Measurements from ENCODE around the gene ZNF587.
"Not testable (repeated sequence)": the region's sequence is repeated elsewhere in the genome, so short reads cannot be mapped to it uniquely, and the experiment has no call there.

DNA sequence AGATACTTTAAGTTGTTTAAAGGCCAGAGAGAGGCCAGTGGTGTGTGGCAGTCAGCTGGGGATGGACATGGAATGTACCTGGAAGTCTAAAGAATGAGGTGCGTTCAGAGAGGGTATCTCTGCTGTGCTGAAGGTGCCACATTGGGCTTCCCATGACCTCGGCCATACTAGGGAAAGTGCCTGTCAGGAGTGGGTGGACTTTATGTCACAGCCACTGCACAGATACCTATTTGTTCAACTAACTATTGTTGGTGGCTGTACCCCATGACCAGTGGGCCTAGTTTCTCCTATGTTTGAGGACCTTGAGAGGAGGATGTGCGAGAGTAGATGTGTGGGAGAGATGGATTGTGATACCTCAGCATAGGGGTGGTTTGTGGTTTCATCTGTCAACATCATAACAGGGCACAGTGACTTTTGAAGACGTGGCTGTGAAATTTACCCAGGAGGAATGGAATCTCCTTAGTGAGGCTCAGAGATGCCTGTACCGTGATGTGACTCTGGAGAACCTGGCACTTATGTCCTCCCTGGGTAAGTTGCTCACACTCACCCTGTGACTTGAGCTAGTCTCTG, 11.0 kb upstream of the ZNF587 start:
- TF ChIP-seq, protein P1, sequence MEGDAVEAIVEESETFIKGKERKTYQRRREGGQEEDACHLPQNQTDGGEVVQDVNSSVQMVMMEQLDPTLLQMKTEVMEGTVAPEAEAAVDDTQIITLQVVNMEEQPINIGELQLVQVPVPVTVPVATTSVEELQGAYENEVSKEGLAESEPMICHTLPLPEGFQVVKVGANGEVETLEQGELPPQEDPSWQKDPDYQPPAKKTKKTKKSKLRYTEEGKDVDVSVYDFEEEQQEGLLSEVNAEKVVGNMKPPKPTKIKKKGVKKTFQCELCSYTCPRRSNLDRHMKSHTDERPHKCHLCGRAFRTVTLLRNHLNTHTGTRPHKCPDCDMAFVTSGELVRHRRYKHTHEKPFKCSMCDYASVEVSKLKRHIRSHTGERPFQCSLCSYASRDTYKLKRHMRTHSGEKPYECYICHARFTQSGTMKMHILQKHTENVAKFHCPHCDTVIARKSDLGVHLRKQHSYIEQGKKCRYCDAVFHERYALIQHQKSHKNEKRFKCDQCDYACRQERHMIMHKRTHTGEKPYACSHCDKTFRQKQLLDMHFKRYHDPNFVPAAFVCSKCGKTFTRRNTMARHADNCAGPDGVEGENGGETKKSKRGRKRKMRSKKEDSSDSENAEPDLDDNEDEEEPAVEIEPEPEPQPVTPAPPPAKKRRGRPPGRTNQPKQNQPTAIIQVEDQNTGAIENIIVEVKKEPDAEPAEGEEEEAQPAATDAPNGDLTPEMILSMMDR (IDR thresholded peaks at IDR 0.05; ENCODE audit: low read length), result not testable (repeated sequence)
- TF ChIP-seq EZH2 (IDR thresholded peaks at IDR 0.05; ENCODE audit: borderline replicate concordance, low read length), result not testable (repeated sequence)
